GM23338 (cell line): ENCODE results near the gene FEM1B. TPM values are rescaled to one million over a fixed set of nuclear protein-coding genes. Genes with fewer than 3 reads are reported as not detected.

Source experiments
- ATAC-seq: fragments of 200-7000 bp; cut with Tn5 transposase; 3 replicates; pipeline ENCODE4 v1.9.1; 2020
- DNase-seq: peaks from one replicate; pipeline ENCODE4 v3.0.0-alpha.2; 2015; ENCODE audit warnings: low spot score
- H2AFZ ChIP-seq: fragments of 200-600 bp; sonication (generic); 2 replicates; pipeline ENCODE4 v1.8.0; 2016; ENCODE audit warnings: antibody characterized with exemption, mild to moderate bottlenecking, moderate library complexity
- H3F3A ChIP-seq: fragments of 200-600 bp; sonication (generic); replicated peaks from 2 replicates; pipeline ENCODE4 v1.8.0; 2017; ENCODE audit warnings: antibody characterized with exemption, mixed run types, low read depth
- H3K27ac ChIP-seq: fragments of 200-600 bp; sonication (generic); 2 replicates; pipeline ENCODE4 v1.6.1; 2016; ENCODE audit warnings: low read depth
- H3K27me3 ChIP-seq: fragments of 200-600 bp; sonication (generic); 2 replicates; pipeline ENCODE4 v1.8.0; 2016; ENCODE audit warnings: mild to moderate bottlenecking, mixed run types, moderate library complexity; ENCODE audit not compliant: insufficient read depth
- H3K36me3 ChIP-seq: fragments of 200-600 bp; sonication (generic); 2 replicates; pipeline ENCODE4 v1.8.0; 2016; ENCODE audit warnings: mild to moderate bottlenecking; ENCODE audit not compliant: insufficient read depth
- H3K4me1 ChIP-seq: fragments of 200-600 bp; sonication (generic); 2 replicates; pipeline ENCODE4 v1.8.0; 2016; ENCODE audit warnings: mild to moderate bottlenecking, moderate library complexity; ENCODE audit not compliant: insufficient read depth
- H3K4me2 ChIP-seq: fragments of 200-600 bp; sonication (generic); 2 replicates; pipeline ENCODE4 v1.7.1; 2017; ENCODE audit warnings: mixed run types
- H3K4me3 ChIP-seq: fragments of 200-600 bp; sonication (generic); 2 replicates; pipeline ENCODE4 v1.6.1; 2016; ENCODE audit warnings: mixed run types
- H3K79me2 ChIP-seq: fragments of 200-600 bp; sonication (generic); replicated peaks from 2 replicates; pipeline ENCODE4 v1.8.0; 2017; ENCODE audit warnings: mild to moderate bottlenecking; ENCODE audit not compliant: insufficient read depth
- H3K9me2 ChIP-seq: fragments of 200-600 bp; sonication (generic); 2 replicates; pipeline ENCODE4 v1.8.0; 2017; ENCODE audit not compliant: insufficient read depth
- H4K20me1 ChIP-seq: fragments of 200-600 bp; sonication (generic); replicated peaks from 2 replicates; pipeline ENCODE4 v1.8.0; 2017; ENCODE audit warnings: mild to moderate bottlenecking; ENCODE audit not compliant: insufficient read depth
- H3K27ac Mint-ChIP-seq: 2 replicates; pipeline ENCODE4 v1.8.0; 2020; ENCODE audit warnings: inconsistent platforms, mild to moderate bottlenecking, moderate library complexity, mixed read lengths
- H3K27me3 Mint-ChIP-seq: 3 replicates; pipeline ENCODE4 v1.8.0; 2022; ENCODE audit warnings: low read depth, mild to moderate bottlenecking, moderate library complexity, mixed read lengths, inconsistent platforms; ENCODE audit not compliant: insufficient read depth, poor library complexity
- H3K36me3 Mint-ChIP-seq: 3 replicates; pipeline ENCODE4 v1.8.0; 2021; ENCODE audit warnings: low read depth, mild to moderate bottlenecking, inconsistent platforms, moderate library complexity, mixed read lengths
- H3K4me1 Mint-ChIP-seq: 3 replicates; pipeline ENCODE4 v1.8.0; 2020; ENCODE audit warnings: mild to moderate bottlenecking, inconsistent platforms, mixed read lengths
- H3K4me3 Mint-ChIP-seq: 3 replicates; pipeline ENCODE4 v1.8.0; 2021; ENCODE audit warnings: moderate library complexity, mild to moderate bottlenecking, inconsistent platforms, mixed read lengths
- H3K9me3 Mint-ChIP-seq: 3 replicates; pipeline ENCODE4 v1.8.0; 2020; ENCODE audit warnings: moderate library complexity, mild to moderate bottlenecking, inconsistent platforms, mixed read lengths
- EZH2 ChIP-seq: fragments of 200-600 bp; sonication (generic); IDR thresholded peaks from one replicate; pipeline ENCODE4 v1.8.0; 2017; ENCODE audit warnings: antibody characterized with exemption, mild to moderate bottlenecking, low read depth; ENCODE audit not compliant: unreplicated experiment
- EZH2phosphoT487 ChIP-seq: fragments of 200-600 bp; sonication (generic); IDR thresholded peaks from one replicate; pipeline ENCODE4 v1.8.1; 2018; ENCODE audit warnings: antibody characterized with exemption; ENCODE audit not compliant: unreplicated experiment
- JUNB ChIP-seq: IDR thresholded peaks from one replicate; pipeline ENCODE4 v1.6.1; 2016; ENCODE audit warnings: antibody characterized with exemption; ENCODE audit not compliant: unreplicated experiment
- POLR2AphosphoS5 ChIP-seq: IDR thresholded peaks from 2 replicates; pipeline ENCODE4 v1.6.1; 2016; ENCODE audit warnings: antibody characterized with exemption, low read depth
- STAT1 ChIP-seq: IDR thresholded peaks from one replicate; pipeline ENCODE4 v1.6.1; 2016; ENCODE audit warnings: antibody characterized with exemption; ENCODE audit not compliant: unreplicated experiment
- ZNF114 ChIP-seq: fragments of 250-450 bp; sonication (Bioruptor Pico); IDR thresholded peaks from 2 replicates; pipeline ENCODE4 v1.5.0; 2020; ENCODE audit warnings: mild to moderate bottlenecking, moderate library complexity
- ZNF462 ChIP-seq: fragments of 250-450 bp; sonication (Bioruptor Pico); IDR thresholded peaks from 2 replicates; pipeline ENCODE4 v1.5.0; 2020; ENCODE audit warnings: mild to moderate bottlenecking, moderate library complexity
- polyA plus RNA-seq: library from polyadenylated mRNA; unstranded; fragments of >200 nt; fragmentation: Nextera tagmentation; extraction: Ambion mirVana; gene quantifications from 2 replicates; pipeline ENCODE4 v1.2.1, GENCODE V29; 2016
- total RNA-seq: library from RNA; depleted of rRNA; stranded (reverse); fragments of >200 nt; shearing (Covaris generic); gene quantifications from 2 replicates; pipeline ENCODE4 v1.2.3, GENCODE V29; 2014

Gene FEM1B
- total and polyA plus RNA-seq, 2 experiments from 2014 or later, result 13.0 to 82.0 TPM

- Histone ChIP-seq H2AFZ (peak overlapping the region; percentile 98), H3K27ac (peak overlapping the region; percentile 100), H3K4me3 (peak overlapping the region; percentile 95), H4K20me1 (peaks cover 30% of the 10 kb centered on the region), H3K79me2 (peaks cover 34% of the 10 kb centered on the region), H3K4me2 (peak overlapping the region; percentile 95), H3K27me3 (no peaks in the 10 kb centered on the region), H3K9me2 (no peaks in the 10 kb centered on the region), H3K4me1 (peaks cover 52% of the 10 kb centered on the region), H3K36me3 (no peaks in the 10 kb centered on the region), H3F3A (peaks cover 22% of the 10 kb centered on the region; the same call in 1 of the 2 replicates)
- TF ChIP-seq JUNB, result no peak
- TF ChIP-seq STAT1, result no peak
- no peak for TF ChIP-seq ZNF114 (CRISPR knock-in tag)
- no peak for TF ChIP-seq ZNF462
- no peak for TF ChIP-seq EZH2phosphoT487
- no peak for TF ChIP-seq POLR2AphosphoS5
- no peak for TF ChIP-seq EZH2
- no peak for DNase-seq
- Mint-ChIP-seq H3K27ac (peak overlapping the region; percentile 98), H3K4me3 (peak overlapping the region; percentile 98), H3K4me1 (peaks cover 52% of the 10 kb centered on the region), H3K27me3 (peaks cover 9% of the 10 kb centered on the region), H3K9me3 (no peaks in the 10 kb centered on the region), H3K36me3 (peaks cover 9% of the 10 kb centered on the region; the same call in 1 of the 3 replicates)
- ATAC-seq, result no peak
Observed at GRCh38 chr15:68276668-68277067, 877 bp upstream of the FEM1B start.
